AG09319 (cell line): ENCODE results near the gene TMEM187.

Experiments used
- DNase-seq: peaks from one replicate; pipeline ENCODE4 v3.0.0-alpha.2; 2010; ENCODE audit warnings: low read depth; ENCODE audit errors: extremely low read depth
- TF ChIP-seq, protein P1 (sequence below): IDR thresholded peaks from 2 replicates; pipeline ENCODE4 v1.5.1; 2011; ENCODE audit warnings: low read depth, mild to moderate bottlenecking, inconsistent platforms, low read length, moderate library complexity

TMEM187 gene

DNA sequence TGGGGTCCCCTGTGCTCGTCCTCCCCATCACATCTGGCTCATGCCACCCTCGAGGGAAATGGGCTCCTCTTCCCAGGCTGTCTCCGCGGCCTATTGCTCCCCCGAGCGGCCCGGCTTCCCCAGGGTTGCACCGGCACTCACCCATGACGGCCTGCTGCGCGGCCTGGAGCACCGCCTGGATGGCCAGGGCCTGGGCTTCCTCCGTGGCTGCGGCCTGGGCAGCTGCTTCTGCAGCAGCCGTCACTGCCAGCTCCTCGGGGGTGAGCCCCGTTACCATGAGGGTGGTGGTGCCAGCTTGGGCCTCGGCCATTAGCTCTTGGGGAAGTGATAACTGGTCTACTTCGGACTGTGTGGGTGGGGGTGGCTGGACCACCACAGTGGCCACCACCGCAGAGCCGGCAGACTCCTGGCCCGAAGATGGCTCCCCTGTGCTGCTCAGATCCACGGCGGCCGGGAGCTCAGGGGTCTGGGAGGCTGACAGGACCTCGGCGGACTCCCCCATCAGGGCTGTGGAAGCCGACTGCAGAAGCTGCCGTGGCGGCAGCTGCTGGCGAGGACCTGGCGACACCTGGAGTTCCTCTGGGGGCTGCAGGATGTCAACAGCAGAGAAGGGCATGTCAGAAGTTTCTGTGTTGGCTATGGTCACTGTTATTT, 20.1 kb upstream of the TMEM187 start:
- DNase-seq: no peak
- TF ChIP-seq, protein P1, sequence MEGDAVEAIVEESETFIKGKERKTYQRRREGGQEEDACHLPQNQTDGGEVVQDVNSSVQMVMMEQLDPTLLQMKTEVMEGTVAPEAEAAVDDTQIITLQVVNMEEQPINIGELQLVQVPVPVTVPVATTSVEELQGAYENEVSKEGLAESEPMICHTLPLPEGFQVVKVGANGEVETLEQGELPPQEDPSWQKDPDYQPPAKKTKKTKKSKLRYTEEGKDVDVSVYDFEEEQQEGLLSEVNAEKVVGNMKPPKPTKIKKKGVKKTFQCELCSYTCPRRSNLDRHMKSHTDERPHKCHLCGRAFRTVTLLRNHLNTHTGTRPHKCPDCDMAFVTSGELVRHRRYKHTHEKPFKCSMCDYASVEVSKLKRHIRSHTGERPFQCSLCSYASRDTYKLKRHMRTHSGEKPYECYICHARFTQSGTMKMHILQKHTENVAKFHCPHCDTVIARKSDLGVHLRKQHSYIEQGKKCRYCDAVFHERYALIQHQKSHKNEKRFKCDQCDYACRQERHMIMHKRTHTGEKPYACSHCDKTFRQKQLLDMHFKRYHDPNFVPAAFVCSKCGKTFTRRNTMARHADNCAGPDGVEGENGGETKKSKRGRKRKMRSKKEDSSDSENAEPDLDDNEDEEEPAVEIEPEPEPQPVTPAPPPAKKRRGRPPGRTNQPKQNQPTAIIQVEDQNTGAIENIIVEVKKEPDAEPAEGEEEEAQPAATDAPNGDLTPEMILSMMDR: no peak

DNA sequence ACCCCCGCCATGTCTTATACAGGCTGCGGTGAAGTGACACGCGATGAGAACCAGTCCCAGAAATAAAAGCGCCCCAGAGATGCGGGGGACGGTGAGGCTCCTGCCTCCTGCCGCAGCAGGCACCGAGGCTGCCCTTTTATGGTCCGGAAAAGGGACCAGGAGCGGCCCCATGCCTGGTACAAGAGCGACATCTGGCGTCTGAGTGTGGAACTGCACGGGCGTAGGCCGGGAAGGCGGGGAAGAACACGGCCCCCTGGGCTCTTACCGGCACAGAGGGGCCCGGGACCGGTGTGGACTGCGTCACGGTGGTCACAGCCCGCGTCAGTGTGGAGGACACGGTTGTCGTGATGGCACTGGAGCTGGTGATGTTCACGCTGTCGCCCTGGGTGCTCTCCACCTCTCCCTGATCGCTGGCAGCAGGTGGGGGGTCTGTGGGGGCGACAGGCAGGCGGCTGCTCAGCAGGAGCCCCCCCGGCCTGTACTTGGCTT, 19.2 kb upstream of the TMEM187 start:
- DNase-seq: no peak
- TF ChIP-seq, protein P1: peak; percentile 96

DNA sequence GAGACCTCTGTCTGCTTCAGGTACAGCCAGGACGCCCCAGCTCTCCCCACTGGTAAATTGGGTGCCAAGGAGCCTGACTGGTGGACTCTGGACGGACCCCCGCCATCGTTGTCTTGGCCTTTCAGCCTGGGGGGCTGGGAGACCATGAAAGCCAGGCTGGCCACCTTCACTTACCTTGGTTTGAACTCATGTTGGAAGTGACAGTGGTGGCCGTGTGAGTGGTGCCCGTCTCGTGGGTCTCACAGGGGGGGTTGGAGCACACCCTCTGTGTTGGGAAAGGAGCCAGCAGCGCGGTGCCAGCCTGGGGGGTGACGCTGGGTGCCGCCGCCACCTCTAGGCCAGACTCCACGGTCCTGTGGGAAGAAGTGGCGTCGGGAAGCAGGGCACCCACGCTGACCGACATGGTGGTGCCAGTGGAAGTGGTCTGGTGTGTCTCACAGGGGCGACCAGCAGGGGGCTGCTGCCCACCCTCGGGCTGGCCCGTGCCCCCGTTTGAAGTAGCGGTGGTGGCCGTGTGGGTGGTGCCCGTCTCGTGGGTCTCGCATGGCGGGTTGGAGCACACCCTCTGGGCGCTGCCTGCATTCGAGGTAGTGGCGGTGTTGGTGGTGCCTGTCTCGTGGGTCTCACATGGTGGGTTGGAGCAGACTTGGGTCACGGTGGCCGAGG, 18.5 kb upstream of the TMEM187 start:
- TF ChIP-seq, protein P1: no peak
- no peak for DNase-seq

DNA sequence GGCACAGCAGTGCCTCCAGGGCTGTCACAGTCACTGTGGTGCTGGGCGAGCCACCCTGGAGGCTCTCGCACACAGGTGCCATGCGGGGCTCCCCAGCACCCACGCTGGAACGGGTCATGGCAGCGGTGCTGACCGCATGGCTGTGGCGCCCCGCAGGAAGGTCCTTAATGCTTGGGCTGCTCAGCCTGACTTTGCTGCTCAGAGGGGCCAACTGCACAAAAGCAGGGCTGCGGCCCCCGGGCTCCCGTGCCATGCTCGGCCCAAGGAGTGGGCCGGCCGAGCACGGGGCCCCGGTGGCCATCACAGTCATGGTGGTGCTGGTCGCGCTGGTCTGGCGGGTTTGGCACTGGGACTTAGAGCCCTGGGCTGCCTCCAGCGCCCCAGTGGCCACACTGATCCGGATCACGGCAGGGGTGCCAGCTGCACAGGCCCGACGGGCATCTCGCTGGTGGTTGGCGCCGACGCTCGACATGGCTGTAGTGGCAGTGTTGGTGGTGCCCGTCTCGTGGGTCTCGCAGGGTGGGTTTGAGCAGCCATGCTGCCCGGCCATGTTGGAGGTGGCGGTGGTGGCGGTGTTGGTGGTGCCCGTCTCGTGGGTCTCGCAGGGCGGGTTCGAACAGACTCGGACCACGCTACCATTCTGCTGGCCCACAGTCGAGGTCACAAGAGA, 17.9 kb upstream of the TMEM187 start:
- TF ChIP-seq, protein P1: no peak
- DNase-seq: no peak

- no peak for DNase-seq
- TF ChIP-seq, protein P1: no peak
Measured at GRCh38 chrX:153955228-153955732, 17.3 kb upstream of the TMEM187 start.

DNA sequence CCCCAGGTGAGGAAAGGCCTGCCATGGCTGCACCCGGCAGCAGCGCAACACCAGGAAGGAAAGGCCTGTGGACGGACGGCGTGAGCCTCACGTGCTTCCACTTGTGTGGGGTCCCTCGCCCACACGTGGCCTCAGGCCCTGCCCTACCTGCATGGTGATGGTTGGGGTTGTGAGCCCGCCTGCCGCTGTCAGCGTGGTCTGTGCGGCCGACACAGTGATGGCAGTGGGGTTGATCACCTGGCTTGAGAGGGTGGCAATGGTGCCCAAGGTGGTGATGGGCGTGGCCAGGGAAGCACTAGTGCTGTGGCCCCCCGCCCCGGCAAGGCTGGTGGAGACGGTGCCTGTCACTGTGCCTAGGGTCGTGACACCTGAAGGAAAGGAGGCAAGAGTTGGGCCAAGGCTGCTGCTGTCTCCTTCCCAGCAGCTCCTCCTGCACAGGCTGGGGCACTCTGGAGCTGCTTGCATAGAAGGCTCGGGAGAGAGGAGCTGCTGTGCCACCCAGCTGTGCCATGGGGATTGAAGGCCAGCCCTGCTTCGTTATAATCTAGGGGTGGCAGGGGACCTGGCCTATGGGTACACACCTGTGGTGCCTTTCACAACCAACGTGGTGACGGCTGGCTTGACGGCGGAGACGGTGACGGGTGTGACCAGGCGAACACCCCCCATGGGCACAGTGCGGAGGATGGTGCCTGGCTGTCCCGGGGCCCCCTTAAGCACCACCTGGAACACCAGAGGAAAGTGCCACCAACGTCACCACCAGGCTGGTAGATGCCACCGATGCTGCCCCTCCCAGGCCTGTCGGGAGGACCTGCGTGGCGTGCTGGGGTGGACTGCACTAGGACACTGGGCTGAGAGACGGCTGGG, 16.3 kb upstream of the TMEM187 start:
- TF ChIP-seq, protein P1: no peak
- DNase-seq: no peak
